K562 (cell line): Measurements from ENCODE around the gene IFI30. TPM values are rescaled to one million over a fixed set of nuclear protein-coding genes. Genes with fewer than 3 reads are reported as not detected.

Experiments used
- ATF7 ChIP-seq: fragments of 450-650 bp; IDR thresholded peaks from 2 replicates; pipeline ENCODE4 v1.7.1; 2014; ENCODE audit warnings: mild to moderate bottlenecking, moderate library complexity
- HSF4 ChIP-seq: fragments of 250-450 bp; sonication (Bioruptor Pico); IDR thresholded peaks from 2 replicates; pipeline ENCODE4 v2.1.2; 2022; ENCODE audit warnings: mild to moderate bottlenecking, moderate library complexity, borderline replicate concordance
- KAT2B ChIP-seq: IDR thresholded peaks from one replicate; pipeline ENCODE4 v1.6.1; 2012; ENCODE audit warnings: low read depth, mild to moderate bottlenecking, control low read depth, inconsistent platforms, low read length, moderate library complexity
- MGA ChIP-seq: fragments of 450-650 bp; IDR thresholded peaks from 2 replicates; pipeline ENCODE4 v1.6.1; 2016; ENCODE audit warnings: mild to moderate bottlenecking, moderate library complexity
- MYC ChIP-seq, 2 experiments: fragments of 250-450 bp in 1 of 2; sonication (Bioruptor Pico) in 1 of 2; IDR thresholded peaks; 2 replicates each; pipeline versions ENCODE4 v1.5.1 to v1.6.1; 2012 to 2021; ENCODE audit warnings: low read depth in 2 of 2, borderline replicate concordance in 1 of 2, improper control_type of control experiment in 1 of 2, low read length in 1 of 2, mild to moderate bottlenecking in 1 of 2, moderate library complexity in 1 of 2
- SMARCA4 ChIP-seq: fragments of 450-650 bp; IDR thresholded peaks from 2 replicates; pipeline ENCODE4 v1.6.1; 2016
- TEAD2 ChIP-seq: fragments of 450-650 bp; IDR thresholded peaks from 2 replicates; pipeline ENCODE4 v1.6.1; 2016; ENCODE audit warnings: missing genetic modification characterization, control low read depth, missing compliant biosample characterization
- ZBTB1 ChIP-seq: sonication (generic); formaldehyde crosslinking; IDR thresholded peaks from 2 replicates; pipeline ENCODE4 v1.8.1; 2023; ENCODE audit warnings: missing genetic modification reagents, low read depth, mild to moderate bottlenecking, borderline replicate concordance
- ZC3H11A ChIP-seq: IDR thresholded peaks from 2 replicates; pipeline ENCODE4 v1.6.1; 2012; ENCODE audit warnings: low read depth, low read length, improper control_type of control experiment
- ZFP36 ChIP-seq: fragments of 150-350 bp; IDR thresholded peaks from 2 replicates; pipeline ENCODE4 v1.6.1; 2018; ENCODE audit warnings: low read length, low read depth; ENCODE audit not compliant: partially characterized antibody
- ZNF165 ChIP-seq: fragments of 250-450 bp; sonication (Bioruptor Pico); IDR thresholded peaks from 2 replicates; pipeline ENCODE4 v1.4.0; 2020; ENCODE audit warnings: borderline replicate concordance
- ZNF263 ChIP-seq: sonication (generic); formaldehyde crosslinking; IDR thresholded peaks from 2 replicates; pipeline ENCODE4 v1.8.0; 2022; ENCODE audit warnings: mild to moderate bottlenecking, missing genetic modification reagents, borderline replicate concordance
- ZNF274 ChIP-seq: IDR thresholded peaks from 2 replicates; pipeline ENCODE4 v1.6.1; 2011; ENCODE audit warnings: low read depth, mild to moderate bottlenecking, low read length, moderate library complexity, borderline replicate concordance
- ZNF778 ChIP-seq: fragments of 450-650 bp; formaldehyde crosslinking; IDR thresholded peaks from 2 replicates; pipeline ENCODE4 v1.4.0; 2020; ENCODE audit warnings: mild to moderate bottlenecking, moderate library complexity
- polyA plus RNA-seq, 8 experiments: library from polyadenylated mRNA; depleted of rRNA in 4 of 8; stranded (reverse) in 5 of 8; unstranded in 3 of 8; fragments of >200 nt; fragmentation: Nextera tagmentation in 2 of 8; fragmentation: Illumina TruSeq in 1 of 8; extraction: Ambion mirVana in 2 of 8; extraction: Trizol in 1 of 8; gene quantifications; 2 replicates each; pipeline versions ENCODE4 v1.2.1 to v1.2.3, GENCODE V29; 2011 to 2014; ENCODE audit warnings: inconsistent platforms in 1 of 8, missing spikeins in 1 of 8
- total RNA-seq, 7 experiments: library from RNA; depleted of rRNA in 6 of 7; stranded (reverse); fragments of >200 nt in 6 of 7; fragmentation: Illumina TruSeq in 2 of 7; extraction: Trizol in 2 of 7; gene quantifications; 2 replicates each; pipeline versions ENCODE4 v1.2.1 to v1.2.3, GENCODE V29; 2011 to 2021; ENCODE audit warnings: low replicate concordance in 1 of 7

Gene IFI30
- total and polyA plus RNA-seq, 9 of the 15 experiments (the other 6 are each of a cell fraction or from before 2014, with no cell fraction given): 63.7 to 430 (median 109) TPM

- TF ChIP-seq ZNF778 (CRISPR knock-in tag) (no peak), TEAD2 (no peak), HSF4 (no peak), ZC3H11A (no peak), MGA (peak; percentile 77), ZBTB1 (CRISPR knock-in tag) (peak; percentile 37; the same call in 1 of the 2 replicates), ZNF274 (no peak), ATF7 (peak; percentile 27; the same call in 1 of the 2 replicates), ZFP36 (no peak), SMARCA4 (no peak), KAT2B (no peak), MYC (IDR thresholded peaks at IDR 0.05; ENCODE audit: low read depth, low read length) (peak; percentile 30; the same call in 1 of the 2 replicates), MYC (CRISPR knock-in tag; IDR thresholded peaks at IDR 0.05; ENCODE audit: borderline replicate concordance, low read depth) (no peak), ZNF263 (peak; percentile 57; the same call in 1 of the 2 replicates), ZNF165 (CRISPR knock-in tag) (no peak)
These were observed at the start of gene IFI30 (continued) for GRCh38 chr19:18173572-18174288.
